ENCODE data around the gene IFT27. TPM values are rescaled to one million over a fixed set of nuclear protein-coding genes. Genes with fewer than 3 reads are reported as not detected.
A peak's percentile ranks its signal among the peaks of the same experiment; 100 is the strongest.

IFT27 gene
- total RNA-seq, 4 donors from 2014 or later, result 5.8 to 22.7 (median 12.9) TPM

DNA sequence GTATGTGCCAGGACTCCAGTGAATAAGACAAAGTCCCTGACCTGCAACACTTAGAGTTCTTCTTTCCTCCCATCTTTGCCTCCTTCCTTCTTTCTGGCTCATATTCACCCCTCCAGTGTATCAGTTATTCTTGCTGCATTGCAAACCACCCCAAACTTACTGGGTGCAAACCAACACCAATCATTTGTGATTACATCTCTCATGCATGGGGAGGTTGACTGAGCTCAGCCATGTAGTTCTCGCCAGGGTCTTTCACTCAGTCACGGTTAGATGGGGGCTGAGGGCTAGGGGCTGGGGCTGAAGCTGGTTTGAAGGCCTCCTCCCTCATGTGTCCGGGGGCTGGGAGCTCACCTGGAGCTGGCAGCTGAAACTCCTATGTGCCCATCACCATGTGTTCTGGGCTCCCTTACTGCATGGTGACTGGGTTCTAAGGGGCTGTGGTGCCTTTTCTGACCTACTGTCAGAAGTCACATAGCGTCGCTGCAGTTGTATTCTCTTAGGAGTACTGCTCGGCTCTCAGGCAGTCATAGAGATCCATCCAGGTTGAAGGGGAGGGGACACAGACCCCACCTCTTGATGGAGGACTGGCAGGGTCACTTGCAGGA lies 37.4 kb downstream of the IFT27 start:
- 80% methylated on average over 6 of the region's 6 CpGs; no CpG with 5 or more reads in 1 of the 2 donors for WGBS, 2 donors (ENCODE audit: low coverage in 1 of 2)
- no peak for TF ChIP-seq POLR2A (IDR thresholded peaks at IDR 0.05)
- no peak for TF ChIP-seq EP300 (IDR thresholded peaks at IDR 0.05; ENCODE audit: low read depth)
- in situ Hi-C loops (cut with MboI; ENCODE audit: low pct_ligation_motif_present in 1 of 4, low pct_unique_long_range_greater_than_20kb in 1 of 4, low sequenced_read_pairs in 3 of 4) (no loop called here), intact Hi-C loops (cut with DNase I; ENCODE audit: low total_unique reads) (no loop called here)
- DNase-seq, result no peak
- H3K27ac ChIP-seq, result no peak overlapping the region
- no peaks in the 10 kb centered on the region for H3K36me3 ChIP-seq
- H3K27me3 ChIP-seq, result no peaks in the 10 kb centered on the region
- H3K4me1 ChIP-seq, result peaks cover 0 to 10% (median 3%) of the 10 kb centered on the region in 4 donors
- H3K4me3 ChIP-seq, result no peak overlapping the region
- no peaks in the 10 kb centered on the region for H3K9me3 ChIP-seq

DNA sequence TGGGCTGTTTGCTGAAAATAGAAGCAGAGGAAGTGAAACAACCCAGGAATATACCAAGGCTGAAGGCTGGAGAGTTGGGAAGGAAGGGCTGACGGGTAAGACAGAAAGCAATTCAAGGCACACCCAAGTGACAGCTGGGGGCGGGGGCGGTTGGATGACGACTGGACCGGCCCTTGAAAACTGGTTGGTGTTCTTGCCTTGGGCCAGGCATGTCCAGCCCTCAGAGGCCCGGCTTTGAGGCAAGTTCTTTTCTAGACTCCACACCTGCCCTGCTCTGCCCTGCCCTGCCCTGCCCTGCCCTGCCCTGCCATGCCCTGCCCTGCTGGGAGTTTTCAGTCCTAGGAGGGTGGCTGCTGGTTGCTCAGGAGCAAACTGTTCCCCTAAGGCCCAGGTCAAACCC lies 38.1 kb downstream of the IFT27 start:
- no peaks in the 10 kb centered on the region for H3K36me3 ChIP-seq
- in situ Hi-C loops (cut with MboI; ENCODE audit: low pct_ligation_motif_present in 1 of 4, low pct_unique_long_range_greater_than_20kb in 1 of 4, low sequenced_read_pairs in 3 of 4), result no loop called here
- 20 to 39% methylated on average over 1 to 6 of the region's 6 CpGs for WGBS, 2 donors (ENCODE audit: low coverage in 1 of 2)
- H3K27me3 ChIP-seq, result peaks cover 3% of the 10 kb centered on the region
- H3K9me3 ChIP-seq, result no peaks in the 10 kb centered on the region
- peak; percentile 73 for DNase-seq
- H3K4me3 ChIP-seq, result no peak overlapping the region
- H3K4me1 ChIP-seq, result peaks cover 0 to 10% (median 3%) of the 10 kb centered on the region in 4 donors
- intact Hi-C loops (cut with DNase I; ENCODE audit: low total_unique reads), result no loop called here
- no peak for TF ChIP-seq POLR2A (IDR thresholded peaks at IDR 0.05)
- H3K27ac ChIP-seq, result peak overlapping the region in 2 of 4 donors; percentile 25 to 36

DNA sequence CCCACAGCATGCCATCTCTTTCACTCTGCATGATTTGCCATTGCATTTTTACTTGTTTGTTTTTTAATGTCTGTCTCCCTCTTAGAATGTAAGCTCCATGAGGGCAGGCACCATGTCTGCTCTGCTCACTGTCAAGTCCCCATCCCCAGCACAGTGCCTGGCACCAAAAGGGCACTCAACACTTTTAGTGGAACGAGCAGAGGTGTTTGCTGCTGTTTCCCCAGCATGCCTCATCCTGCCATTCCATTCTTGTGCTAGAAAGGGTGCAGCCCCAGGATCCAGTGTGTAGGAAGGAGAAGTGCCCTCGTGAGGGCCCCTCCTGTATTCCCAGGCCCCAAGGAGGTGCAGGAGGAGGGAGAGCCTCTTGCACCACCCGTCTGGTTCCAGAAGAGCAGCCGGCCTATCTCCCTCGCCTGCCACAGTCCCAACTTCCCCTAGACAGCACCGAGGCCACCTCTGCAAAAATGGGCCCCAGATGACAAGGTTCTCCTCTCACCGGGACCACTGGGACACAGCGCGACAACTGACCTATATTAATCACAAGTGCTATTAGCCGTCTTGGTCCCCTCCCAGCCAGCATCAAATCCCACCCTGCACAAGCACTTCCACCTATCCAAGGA lies 39.1 kb downstream of the IFT27 start:
- Histone ChIP-seq H3K27me3 (peaks cover 12% of the 10 kb centered on the region), H3K4me1 (peaks cover 0 to 10% (median 3%) of the 10 kb centered on the region in 4 donors), H3K27ac (peak overlapping the region in 1 of 4 donors; percentile 36), H3K9me3 (no peaks in the 10 kb centered on the region), H3K36me3 (no peaks in the 10 kb centered on the region), H3K4me3 (no peak overlapping the region)
- TF ChIP-seq EP300 (IDR thresholded peaks at IDR 0.05; ENCODE audit: low read depth), result no peak
- no peak for TF ChIP-seq POLR2A (IDR thresholded peaks at IDR 0.05)
- TF ChIP-seq, protein P1, sequence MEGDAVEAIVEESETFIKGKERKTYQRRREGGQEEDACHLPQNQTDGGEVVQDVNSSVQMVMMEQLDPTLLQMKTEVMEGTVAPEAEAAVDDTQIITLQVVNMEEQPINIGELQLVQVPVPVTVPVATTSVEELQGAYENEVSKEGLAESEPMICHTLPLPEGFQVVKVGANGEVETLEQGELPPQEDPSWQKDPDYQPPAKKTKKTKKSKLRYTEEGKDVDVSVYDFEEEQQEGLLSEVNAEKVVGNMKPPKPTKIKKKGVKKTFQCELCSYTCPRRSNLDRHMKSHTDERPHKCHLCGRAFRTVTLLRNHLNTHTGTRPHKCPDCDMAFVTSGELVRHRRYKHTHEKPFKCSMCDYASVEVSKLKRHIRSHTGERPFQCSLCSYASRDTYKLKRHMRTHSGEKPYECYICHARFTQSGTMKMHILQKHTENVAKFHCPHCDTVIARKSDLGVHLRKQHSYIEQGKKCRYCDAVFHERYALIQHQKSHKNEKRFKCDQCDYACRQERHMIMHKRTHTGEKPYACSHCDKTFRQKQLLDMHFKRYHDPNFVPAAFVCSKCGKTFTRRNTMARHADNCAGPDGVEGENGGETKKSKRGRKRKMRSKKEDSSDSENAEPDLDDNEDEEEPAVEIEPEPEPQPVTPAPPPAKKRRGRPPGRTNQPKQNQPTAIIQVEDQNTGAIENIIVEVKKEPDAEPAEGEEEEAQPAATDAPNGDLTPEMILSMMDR (IDR thresholded peaks at IDR 0.05), result no peak
- no peak for TF ChIP-seq POLR2AphosphoS5 (IDR thresholded peaks at IDR 0.05)
- no peak for DNase-seq
- WGBS, 2 donors (ENCODE audit: low coverage in 1 of 2), result 76% methylated on average over 10 of the region's 10 CpGs; no CpG with 5 or more reads in 1 of the 2 donors
- in situ Hi-C loops (cut with MboI; ENCODE audit: low pct_ligation_motif_present in 1 of 4, low pct_unique_long_range_greater_than_20kb in 1 of 4, low sequenced_read_pairs in 3 of 4), result no loop called here
- intact Hi-C loops (cut with DNase I; ENCODE audit: low total_unique reads), result no loop called here

DNA sequence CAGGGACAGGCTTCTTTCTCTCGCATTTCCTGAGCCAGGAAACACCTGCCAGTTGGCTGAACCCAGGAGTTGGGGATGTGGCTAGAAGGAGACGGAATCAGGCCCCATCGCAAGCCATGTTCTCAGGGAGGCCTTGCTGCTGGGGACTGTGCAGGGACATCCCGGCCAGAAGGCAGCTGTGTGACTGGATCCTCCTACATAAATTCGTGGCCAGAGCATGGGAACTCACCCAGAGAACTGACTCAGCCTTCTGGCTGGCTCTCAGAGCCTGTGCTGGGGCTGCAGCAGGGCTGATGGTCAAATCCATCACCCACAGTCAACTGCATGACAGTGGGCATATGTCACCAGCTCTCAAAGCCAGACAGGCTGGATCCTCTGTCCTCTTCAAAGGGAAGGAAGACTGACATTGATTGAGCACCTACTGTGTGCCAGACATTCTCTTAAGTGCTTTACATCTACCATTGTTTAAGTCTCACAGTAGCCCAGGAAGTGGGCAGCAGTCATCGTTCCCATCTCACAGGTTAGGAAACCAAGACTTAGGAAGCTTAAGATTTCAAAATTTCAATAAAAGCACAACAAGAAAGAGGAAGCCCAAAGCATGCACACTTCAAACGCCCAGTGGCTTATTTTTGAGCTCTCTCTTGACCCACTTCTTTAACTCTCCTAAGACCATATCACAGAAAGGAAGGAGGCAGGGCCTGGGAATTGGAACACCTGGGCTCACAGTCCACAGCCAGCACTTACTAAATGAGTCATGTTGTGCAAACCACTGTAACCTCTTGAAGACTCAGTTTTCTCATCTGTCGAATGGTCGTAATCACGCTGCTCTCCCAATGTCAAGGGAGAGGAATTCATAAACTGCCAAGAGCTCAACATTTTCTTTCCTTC lies 41.5 kb downstream of the IFT27 start:
- Histone ChIP-seq H3K27ac (no peak overlapping the region), H3K4me1 (peaks cover 0 to 10% (median 3%) of the 10 kb centered on the region in 4 donors), H3K27me3 (peaks cover 16% of the 10 kb centered on the region), H3K36me3 (no peaks in the 10 kb centered on the region), H3K9me3 (no peaks in the 10 kb centered on the region), H3K4me3 (no peak overlapping the region)
- TF ChIP-seq, protein P1 (IDR thresholded peaks at IDR 0.05), result no peak
- intact Hi-C loops (cut with DNase I; ENCODE audit: low total_unique reads) (no loop called here), in situ Hi-C loops (cut with MboI; ENCODE audit: low pct_ligation_motif_present in 1 of 4, low pct_unique_long_range_greater_than_20kb in 1 of 4, low sequenced_read_pairs in 3 of 4) (no loop called here)
- WGBS, 2 donors (ENCODE audit: low coverage in 1 of 2), result 49 to 68% methylated on average over 4 to 10 of the region's 10 CpGs
- no peak for DNase-seq

DNA sequence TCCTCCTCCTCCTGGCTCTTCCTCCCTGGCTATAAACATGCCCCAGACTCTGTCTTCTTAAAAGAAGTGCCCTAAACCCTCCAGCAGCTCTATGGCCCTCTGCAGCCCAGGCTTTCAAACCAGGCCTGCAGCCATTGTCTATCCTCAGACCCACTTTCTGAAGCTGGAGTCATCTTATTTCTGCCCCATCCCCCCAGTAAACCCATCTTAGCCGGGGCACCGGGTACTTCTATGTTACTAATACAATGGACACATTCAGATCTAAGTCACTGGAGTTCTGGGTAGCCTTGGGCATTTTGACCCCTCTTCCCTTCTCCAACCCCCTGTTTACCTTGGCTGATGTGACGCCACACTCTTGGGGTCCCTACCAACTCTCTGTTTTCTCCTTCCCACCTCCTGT lies 42.6 kb downstream of the IFT27 start:
- Histone ChIP-seq H3K4me1 (peaks cover 0 to 10% (median 3%) of the 10 kb centered on the region in 4 donors), H3K27ac (no peak overlapping the region), H3K9me3 (no peaks in the 10 kb centered on the region), H3K27me3 (peaks cover 16% of the 10 kb centered on the region), H3K4me3 (no peak overlapping the region), H3K36me3 (no peaks in the 10 kb centered on the region)
- no peak for DNase-seq
- WGBS, 2 donors (ENCODE audit: low coverage in 1 of 2), result 61 to 73% methylated on average over 3 of the region's 3 CpGs
- intact Hi-C loops (cut with DNase I; ENCODE audit: low total_unique reads) (no loop called here), in situ Hi-C loops (cut with MboI; ENCODE audit: low pct_ligation_motif_present in 1 of 4, low pct_unique_long_range_greater_than_20kb in 1 of 4, low sequenced_read_pairs in 3 of 4) (no loop called here)
- TF ChIP-seq EP300 (IDR thresholded peaks at IDR 0.05; ENCODE audit: low read depth) (no peak), POLR2AphosphoS5 (IDR thresholded peaks at IDR 0.05) (no peak), POLR2A (IDR thresholded peaks at IDR 0.05) (no peak)
- TF ChIP-seq, protein P1 (IDR thresholded peaks at IDR 0.05), result no peak

All from transverse colon (tissue), 4 donors.